D721Med (cell line): ENCODE measurements around the gene SSH2.
"Not testable (repeated sequence)": the region's sequence is repeated elsewhere in the genome, so short reads cannot be mapped to it uniquely, and the experiment has no call there.

Experiments
- DNase-seq: peaks from one replicate; pipeline ENCODE4 v3.0.0; 2011; ENCODE audit warnings: low spot score; ENCODE audit not compliant: insufficient read length
- FAIRE-seq: peaks from 2 replicates; lab custom pipeline; 2011; peaks lifted over from hg19 to GRCh38; lab: Jason Lieb, UNC
- TF ChIP-seq, protein P1 (sequence below): IDR thresholded peaks from 2 replicates; pipeline ENCODE4 v1.5.1; 2012; ENCODE audit warnings: mild to moderate bottlenecking, control low read depth; ENCODE audit not compliant: insufficient read depth; ENCODE audit errors: missing control alignments

SSH2 gene

DNA sequence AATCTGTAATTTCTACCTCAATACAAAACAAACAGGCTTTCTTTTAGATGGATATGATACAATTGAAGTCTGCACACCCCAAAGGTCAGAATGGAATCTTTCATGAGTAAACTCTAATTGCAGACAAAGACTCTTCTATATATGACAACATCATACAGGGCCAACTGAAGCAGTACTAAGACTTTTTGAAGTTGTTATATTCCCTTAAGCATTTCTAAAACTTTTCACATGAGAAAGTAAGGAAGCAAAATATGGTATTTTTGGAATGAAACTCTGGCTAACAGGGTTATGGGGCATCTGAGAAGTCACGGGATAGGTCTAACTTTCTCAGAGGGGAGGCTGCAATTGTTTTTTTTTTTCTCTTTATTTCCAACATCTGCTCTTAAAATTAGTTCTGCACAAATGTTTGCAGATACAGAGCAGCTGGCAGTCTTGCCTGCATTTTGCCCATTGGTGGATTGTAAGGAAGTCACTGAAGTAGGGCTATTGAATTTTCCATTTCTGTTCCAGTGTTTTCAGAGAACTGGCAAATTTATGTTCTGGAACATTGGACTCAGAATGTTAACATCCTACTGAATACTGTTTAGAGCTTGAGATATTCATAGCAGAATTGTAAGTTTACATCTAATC, 59.1 kb downstream of the SSH2 start:
- TF ChIP-seq, protein P1, sequence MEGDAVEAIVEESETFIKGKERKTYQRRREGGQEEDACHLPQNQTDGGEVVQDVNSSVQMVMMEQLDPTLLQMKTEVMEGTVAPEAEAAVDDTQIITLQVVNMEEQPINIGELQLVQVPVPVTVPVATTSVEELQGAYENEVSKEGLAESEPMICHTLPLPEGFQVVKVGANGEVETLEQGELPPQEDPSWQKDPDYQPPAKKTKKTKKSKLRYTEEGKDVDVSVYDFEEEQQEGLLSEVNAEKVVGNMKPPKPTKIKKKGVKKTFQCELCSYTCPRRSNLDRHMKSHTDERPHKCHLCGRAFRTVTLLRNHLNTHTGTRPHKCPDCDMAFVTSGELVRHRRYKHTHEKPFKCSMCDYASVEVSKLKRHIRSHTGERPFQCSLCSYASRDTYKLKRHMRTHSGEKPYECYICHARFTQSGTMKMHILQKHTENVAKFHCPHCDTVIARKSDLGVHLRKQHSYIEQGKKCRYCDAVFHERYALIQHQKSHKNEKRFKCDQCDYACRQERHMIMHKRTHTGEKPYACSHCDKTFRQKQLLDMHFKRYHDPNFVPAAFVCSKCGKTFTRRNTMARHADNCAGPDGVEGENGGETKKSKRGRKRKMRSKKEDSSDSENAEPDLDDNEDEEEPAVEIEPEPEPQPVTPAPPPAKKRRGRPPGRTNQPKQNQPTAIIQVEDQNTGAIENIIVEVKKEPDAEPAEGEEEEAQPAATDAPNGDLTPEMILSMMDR, result no peak
- FAIRE-seq, result no peak
- DNase-seq, result no peak

DNA sequence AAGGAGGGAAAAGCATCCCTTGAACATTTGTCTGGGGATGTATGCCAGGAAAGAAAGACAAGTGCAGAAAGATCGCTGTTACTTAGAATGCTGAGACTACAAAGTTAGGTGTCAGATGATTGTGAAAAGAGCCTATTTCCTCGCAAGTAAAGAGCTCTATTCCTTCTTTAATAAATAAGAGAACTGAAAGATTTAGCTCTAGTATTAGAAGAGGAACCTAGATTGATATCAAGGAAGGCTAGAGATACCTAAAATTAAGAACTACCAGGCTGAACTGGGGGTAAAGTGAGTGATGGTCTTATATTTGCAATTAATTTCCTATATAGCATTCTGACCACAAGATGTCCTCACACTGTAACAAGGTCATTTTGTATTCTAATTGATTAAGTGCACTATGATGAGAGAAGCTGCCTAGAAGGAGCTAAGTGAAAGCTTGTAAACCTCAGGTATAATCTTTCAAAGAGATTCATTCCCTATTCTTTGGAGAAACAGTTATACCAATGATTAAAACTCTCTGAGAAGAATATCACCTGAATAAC, 62.3 kb downstream of the SSH2 start:
- no peak for FAIRE-seq
- DNase-seq, result no peak
- TF ChIP-seq, protein P1, result peak; percentile 53

DNA sequence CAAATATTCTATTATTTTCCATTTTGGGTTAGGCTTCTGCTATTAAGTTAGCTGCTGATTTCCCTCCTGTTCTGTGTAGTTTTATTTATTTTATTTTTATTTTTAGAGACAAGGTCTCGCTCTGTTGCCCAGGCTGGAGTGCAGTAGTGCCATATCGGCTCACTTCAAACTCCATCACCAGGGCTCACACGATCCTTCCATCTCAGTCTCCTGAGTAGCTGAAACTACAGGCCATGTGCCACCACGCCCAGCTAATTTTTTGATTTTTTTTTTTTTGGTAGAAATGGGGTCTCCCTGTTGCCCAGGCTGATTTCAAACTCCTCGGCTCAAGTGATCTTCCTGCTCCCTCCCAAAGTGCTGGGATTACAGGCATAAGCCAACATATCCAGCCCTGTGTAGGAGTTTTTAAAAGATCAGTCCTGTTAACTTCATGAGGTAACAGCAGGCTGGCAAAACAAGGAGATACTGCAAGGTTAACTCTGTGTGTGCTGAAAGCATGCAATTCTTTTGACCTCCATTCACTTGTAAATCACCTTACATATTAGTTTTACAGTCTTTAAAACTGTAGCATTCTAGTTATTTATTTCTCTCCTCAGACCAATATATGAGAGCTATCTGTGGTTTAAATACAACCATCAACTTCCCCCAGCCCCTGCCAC, 63.2 kb downstream of the SSH2 start:
- no peak for DNase-seq

DNA sequence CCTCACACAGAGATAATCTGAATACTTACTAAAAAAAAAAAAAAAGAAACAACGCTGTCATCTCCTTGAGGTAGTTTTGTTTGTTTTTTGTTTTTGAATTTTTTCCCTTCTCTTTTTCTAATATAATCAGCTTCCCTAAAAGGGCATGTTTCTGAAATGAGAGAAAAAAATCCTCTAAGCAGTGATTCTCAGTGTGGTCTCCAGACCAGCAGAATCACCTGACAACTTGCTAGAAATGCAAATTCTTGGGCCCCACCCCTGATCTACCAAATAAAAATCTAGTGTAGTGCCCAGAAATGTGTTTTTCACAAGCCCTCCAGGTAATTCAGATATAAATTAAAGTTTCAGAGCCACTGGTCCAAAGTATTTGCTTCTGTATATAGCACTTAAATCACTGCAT, 65.4 kb downstream of the SSH2 start:
- DNase-seq (no peak), FAIRE-seq (no peak)
- TF ChIP-seq, protein P1, result no peak

More for the DNA sequence above, 63.2 kb downstream of the SSH2 start:
- TF ChIP-seq, protein P1, result no peak
- FAIRE-seq, result no peak

DNA sequence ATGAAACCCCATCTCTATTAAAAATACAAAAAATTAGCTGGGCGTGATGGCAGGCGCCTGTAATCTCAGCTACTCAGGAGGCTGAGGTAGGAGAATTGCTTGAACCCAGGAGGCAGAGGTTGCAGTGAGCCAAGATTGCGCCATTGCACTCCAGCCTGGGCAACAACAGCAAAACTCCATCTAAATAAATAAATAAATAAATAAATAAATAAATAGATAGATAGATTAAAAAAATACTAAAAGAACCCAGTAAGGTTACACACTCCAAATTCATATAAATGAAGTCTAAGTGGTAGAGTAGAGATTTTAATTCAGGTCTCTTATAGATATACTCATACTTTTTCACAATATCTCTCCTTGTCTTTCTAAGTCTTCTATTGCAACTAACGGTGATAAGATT, 65.9 kb downstream of the SSH2 start:
- not testable (repeated sequence) for DNase-seq, FAIRE-seq

DNA sequence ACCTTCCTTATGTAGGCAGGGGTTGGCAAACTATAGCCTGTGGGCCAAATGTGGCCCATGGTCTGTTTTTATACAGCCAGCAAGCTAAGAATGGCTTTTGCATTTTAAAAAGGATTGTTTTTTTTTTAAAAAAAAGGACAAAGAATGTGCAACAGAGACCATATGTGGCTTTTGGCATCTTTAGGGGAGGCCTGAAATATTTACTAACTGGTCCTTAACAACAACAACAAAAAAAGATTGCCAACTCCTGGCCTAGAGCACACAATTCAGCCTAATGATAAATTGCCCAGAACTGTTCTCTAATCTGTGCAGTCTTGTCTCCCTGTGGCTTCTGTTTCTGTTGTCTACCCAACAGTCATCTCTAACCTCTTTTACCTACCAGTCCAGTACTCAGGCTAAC, 67.1 kb downstream of the SSH2 start:
- DNase-seq (no peak), FAIRE-seq (no peak)
- TF ChIP-seq, protein P1, result no peak

DNA sequence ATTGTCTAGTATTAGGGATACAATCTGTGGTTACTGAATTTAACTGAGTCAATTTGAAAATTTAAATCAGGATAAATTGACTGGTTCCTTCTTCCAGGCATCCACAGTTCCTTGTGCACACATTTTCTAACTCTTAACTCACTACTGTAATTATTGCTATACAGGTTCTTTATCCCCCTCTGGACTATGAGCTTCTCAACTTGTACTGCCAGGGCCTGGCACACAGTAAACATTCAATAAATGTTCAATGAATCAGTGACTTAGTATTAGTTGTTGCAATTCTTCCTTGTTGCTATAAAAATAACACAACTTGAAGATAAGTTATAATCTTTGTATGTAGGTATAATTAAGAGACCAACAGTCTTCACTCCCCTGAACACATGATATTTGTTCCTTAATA, 67.9 kb downstream of the SSH2 start:
- TF ChIP-seq, protein P1, result no peak
- no peak for DNase-seq
- no peak for FAIRE-seq

DNA sequence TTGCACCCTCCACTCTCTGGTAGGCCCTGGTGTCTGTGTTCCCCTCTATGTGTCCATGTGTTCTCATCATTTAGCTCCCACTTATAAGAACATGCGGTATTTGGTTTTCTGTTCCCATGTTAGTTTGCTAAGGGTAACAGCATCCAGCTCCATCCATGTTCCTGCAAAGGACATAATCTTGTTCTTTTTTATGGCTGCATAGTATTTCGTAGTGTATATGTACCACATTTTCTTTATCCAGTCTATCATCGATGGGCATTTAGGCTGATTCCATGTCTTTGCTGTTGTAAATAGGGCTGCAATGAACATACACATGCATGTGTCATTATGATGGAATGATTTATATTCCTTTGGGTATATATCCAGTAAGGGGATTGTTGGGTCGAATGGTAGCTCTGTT, 70.6 kb downstream of the SSH2 start:
- DNase-seq, FAIRE-seq: not testable (repeated sequence)
